H1 (cell line): ENCODE data around the gene R3HDM2. TPM values are rescaled to one million over a fixed set of nuclear protein-coding genes. Genes with fewer than 3 reads are reported as not detected.

Experiments
- CTCF ChIA-PET: fragments of 300-600 bp; sonication (Branson Sonifier 250); formaldehyde crosslinking; loops from one replicate; lab custom pipeline; 2021; ENCODE audit not compliant: partially characterized antibody; lab: Charles Lee
- POLR2A ChIA-PET: fragments of 300-600 bp; sonication (Branson Sonifier 250); formaldehyde crosslinking; loops from one replicate; lab custom pipeline; 2021; ENCODE audit warnings: inconsistent platforms; ENCODE audit not compliant: partially characterized antibody; lab: Charles Lee
- DNase-seq, 2 experiments: peaks; one replicate each; pipeline versions ENCODE4 v3.0.0 to v3.0.0-alpha.2; 2010 to 2022; ENCODE audit warnings: low spot score in 2 of 2, low read depth in 1 of 2, mixed read lengths in 1 of 2
- FAIRE-seq: peaks from 2 replicates; lab custom pipeline; 2011; peaks lifted over from hg19 to GRCh38; lab: Jason Lieb, UNC
- H2AFZ ChIP-seq: 2 replicates; pipeline ENCODE4 v1.8.1; 2012; ENCODE audit warnings: low read length, inconsistent platforms
- H2AK5ac ChIP-seq: 2 replicates; pipeline ENCODE4 v1.6.1; 2013; ENCODE audit warnings: low read depth, low read length
- H2BK120ac ChIP-seq: replicated peaks from 2 replicates; pipeline ENCODE3; 2013; ENCODE audit warnings: low read depth, low read length, inconsistent platforms
- H2BK12ac ChIP-seq: 2 replicates; pipeline ENCODE4 v1.6.1; 2013; ENCODE audit warnings: low read depth, low read length
- H2BK15ac ChIP-seq: 2 replicates; pipeline ENCODE4 v1.6.1; 2013; ENCODE audit warnings: low read length
- H2BK20ac ChIP-seq: 2 replicates; pipeline ENCODE4 v1.6.1; 2013; ENCODE audit warnings: low read length
- H2BK5ac ChIP-seq: 2 replicates; pipeline ENCODE4 v1.6.1; 2013; ENCODE audit warnings: low read depth, low read length
- H3K14ac ChIP-seq: 2 replicates; pipeline ENCODE4 v1.6.1; 2013; ENCODE audit warnings: inconsistent platforms; ENCODE audit not compliant: insufficient read length
- H3K18ac ChIP-seq: 2 replicates; pipeline ENCODE4 v1.6.1; 2013; ENCODE audit warnings: low read length; ENCODE audit errors: extremely low read depth
- H3K23ac ChIP-seq: 2 replicates; pipeline ENCODE4 v1.6.1; 2013; ENCODE audit warnings: inconsistent platforms; ENCODE audit not compliant: insufficient read length
- H3K23me2 ChIP-seq: 2 replicates; pipeline ENCODE4 v1.6.1; 2013; ENCODE audit warnings: low read depth, low read length
- H3K27ac ChIP-seq: 2 replicates; pipeline ENCODE4 v1.6.1; 2011; ENCODE audit warnings: low read depth, low read length, inconsistent platforms
- H3K27me3 ChIP-seq, 4 experiments: replicated peaks in 1 of 4; 1 replicate in 1 of 4; 2 replicates in 3 of 4; pipeline versions ENCODE4 v1.6.1 to v1.8.1; 2011 to 2013; ENCODE audit warnings: low read length in 3 of 4, mild to moderate bottlenecking in 3 of 4, inconsistent platforms in 2 of 4, mixed read lengths in 2 of 4, moderate library complexity in 1 of 4; ENCODE audit not compliant: control insufficient read depth in 3 of 4, insufficient read depth in 3 of 4; ENCODE audit errors: extremely low read depth in 1 of 4
- H3K36me3 ChIP-seq, 4 experiments: 2 replicates each; pipeline versions ENCODE4 v1.6.1 to v1.8.1; 2011 to 2013; ENCODE audit warnings: mild to moderate bottlenecking in 4 of 4, low read length in 3 of 4, moderate library complexity in 2 of 4, control low read depth in 1 of 4, inconsistent platforms in 1 of 4; ENCODE audit not compliant: insufficient read depth in 4 of 4, control insufficient read depth in 2 of 4
- H3K4ac ChIP-seq: replicated peaks from 2 replicates; pipeline ENCODE3; 2013; ENCODE audit warnings: low read length, low read depth, mixed read lengths, inconsistent platforms; ENCODE audit not compliant: insufficient read length
- H3K4me1 ChIP-seq, 4 experiments: replicated peaks in 1 of 4; 1 replicate in 1 of 4; 2 replicates in 3 of 4; pipeline versions ENCODE4 v1.6.1 to v1.8.1; 2011 to 2013; ENCODE audit warnings: low read length in 3 of 4, inconsistent platforms in 2 of 4, mixed read lengths in 1 of 4; ENCODE audit not compliant: insufficient read depth in 4 of 4, control insufficient read depth in 3 of 4
- H3K4me2 ChIP-seq, 2 experiments: 2 replicates each; pipeline versions ENCODE4 v1.6.1 to v1.8.1; 2011 to 2013; ENCODE audit warnings: low read depth in 2 of 2, low read length in 2 of 2, control low read depth in 1 of 2, inconsistent platforms in 1 of 2, mild to moderate bottlenecking in 1 of 2; ENCODE audit not compliant: insufficient read depth in 1 of 2
- H3K4me3 ChIP-seq, 4 experiments: fragments of 200-600, 300-600 bp in 1 of 4; sonication (generic), shearing (Covaris generic), sonication (Bioruptor Twin) in 1 of 4; 2 replicates each; pipeline versions ENCODE4 v1.5.1 to v1.8.1; 2011 to 2016; ENCODE audit warnings: low read length in 4 of 4, low read depth in 3 of 4, control low read depth in 2 of 4, inconsistent platforms in 2 of 4, mild to moderate bottlenecking in 2 of 4, mixed read lengths in 1 of 4, moderate library complexity in 1 of 4; ENCODE audit not compliant: insufficient read depth in 2 of 4; ENCODE audit errors: extremely low read depth in 1 of 4
- H3K56ac ChIP-seq: replicated peaks from 2 replicates; pipeline ENCODE3; 2013; ENCODE audit warnings: low read depth, mild to moderate bottlenecking, mixed read lengths, low read length, inconsistent platforms; ENCODE audit not compliant: insufficient read length
- H3K79me1 ChIP-seq: 2 replicates; pipeline ENCODE4 v1.6.1; 2013; ENCODE audit warnings: low read depth, low read length, control low read depth
- H3K79me2 ChIP-seq, 2 experiments: 2 replicates each; pipeline versions ENCODE4 v1.6.1 to v1.8.1; 2012 to 2013; ENCODE audit warnings: low read length in 2 of 2, mild to moderate bottlenecking in 2 of 2, inconsistent platforms in 1 of 2; ENCODE audit not compliant: insufficient read depth in 2 of 2, control insufficient read depth in 1 of 2
- H3K9ac ChIP-seq, 4 experiments: replicated peaks in 1 of 4; 1 replicate in 1 of 4; 2 replicates in 3 of 4; pipeline versions ENCODE4 v1.6.1 to v1.8.1; 2011 to 2013; ENCODE audit warnings: low read depth in 3 of 4, low read length in 3 of 4, control low read depth in 2 of 4, mild to moderate bottlenecking in 2 of 4, moderate library complexity in 2 of 4, inconsistent platforms in 1 of 4; ENCODE audit errors: extremely low read depth in 1 of 4
- H3K9me3 ChIP-seq, 2 experiments: 2 replicates each; pipeline versions ENCODE4 v1.6.1 to v1.8.1; 2012 to 2013; ENCODE audit warnings: mild to moderate bottlenecking in 2 of 2, moderate library complexity in 2 of 2, control low read depth in 1 of 2, inconsistent platforms in 1 of 2, low read depth in 1 of 2, low read length in 1 of 2, mixed read lengths in 1 of 2; ENCODE audit not compliant: insufficient read depth in 2 of 2
- H4K20me1 ChIP-seq, 2 experiments: replicated peaks in 1 of 2; 2 replicates each; pipeline versions ENCODE3 to v1.8.1; 2011 to 2013; ENCODE audit warnings: inconsistent platforms in 2 of 2, low read length in 2 of 2, mild to moderate bottlenecking in 1 of 2; ENCODE audit not compliant: insufficient read depth in 2 of 2, control insufficient read depth in 1 of 2
- H4K5ac ChIP-seq: 2 replicates; pipeline ENCODE4 v1.6.1; 2013; ENCODE audit warnings: low read length, low read depth, mixed read lengths, inconsistent platforms; ENCODE audit not compliant: insufficient read length
- H4K8ac ChIP-seq: 2 replicates; pipeline ENCODE4 v1.8.0; 2013; ENCODE audit warnings: mild to moderate bottlenecking, moderate library complexity, low read length, inconsistent platforms; ENCODE audit not compliant: insufficient read depth; ENCODE audit errors: extremely low read depth
- H4K91ac ChIP-seq: replicated peaks from 2 replicates; pipeline ENCODE3; 2013; ENCODE audit warnings: low read length, mixed read lengths, inconsistent platforms; ENCODE audit not compliant: insufficient read length
- ATF3 ChIP-seq: IDR thresholded peaks from 2 replicates; pipeline ENCODE4 v1.6.1; 2011; ENCODE audit warnings: low read depth, mild to moderate bottlenecking, low read length; ENCODE audit not compliant: insufficient read depth
- CEBPB ChIP-seq: IDR thresholded peaks from 2 replicates; pipeline ENCODE4 v1.6.1; 2012; ENCODE audit warnings: low read depth, low read length
- EGR1 ChIP-seq: IDR thresholded peaks from 2 replicates; pipeline ENCODE4 v1.6.1; 2011; ENCODE audit warnings: low read depth, low read length, borderline replicate concordance
- EZH2 ChIP-seq: fragments of 200-600 bp; sonication (generic); IDR thresholded peaks from 2 replicates; pipeline ENCODE4 v1.7.1; 2012; ENCODE audit warnings: low read depth, mild to moderate bottlenecking, moderate library complexity, low read length, inconsistent platforms; ENCODE audit not compliant: severe bottlenecking
- HDAC2 ChIP-seq, 2 experiments: fragments of 300-600 bp in 1 of 2; sonication (generic) in 1 of 2; IDR thresholded peaks; 2 replicates each; pipeline ENCODE4 v1.6.1; 2011 to 2012; ENCODE audit warnings: low read depth in 2 of 2, low read length in 2 of 2, mild to moderate bottlenecking in 2 of 2, moderate library complexity in 2 of 2, borderline replicate concordance in 1 of 2, inconsistent platforms in 1 of 2
- JUN ChIP-seq: IDR thresholded peaks from 2 replicates; pipeline ENCODE4 v1.6.1; 2011; ENCODE audit warnings: low read depth, mild to moderate bottlenecking, improper control_type of control experiment, low read length
- RBBP5 ChIP-seq: IDR thresholded peaks from 2 replicates; pipeline ENCODE4 v1.7.1; 2012; ENCODE audit warnings: low read depth, mild to moderate bottlenecking, inconsistent platforms, low read length, moderate library complexity, borderline replicate concordance
- SP4 ChIP-seq: IDR thresholded peaks from 2 replicates; pipeline ENCODE4 v1.6.1; 2012; ENCODE audit warnings: low read length, inconsistent platforms
- TAF1 ChIP-seq: IDR thresholded peaks from 2 replicates; pipeline ENCODE4 v1.6.1; 2011; ENCODE audit warnings: mild to moderate bottlenecking, low read depth, low read length
- WGBS, 2 experiments: shearing (Covaris generic) in 1 of 2; methylation state at CpG; one replicate each; pipeline versions ENCODE4 v1.1.6 to v1.1.7; 2013 to 2015; ENCODE audit warnings: low lambda C conversion rate in 2 of 2, mixed read lengths in 2 of 2, inconsistent platforms in 1 of 2, low coverage in 1 of 2, missing lambda C conversion rate in 1 of 2; ENCODE audit not compliant: insufficient replicate concordance in 2 of 2, insufficient coverage in 1 of 2, insufficient read length in 1 of 2; ENCODE audit errors: extremely low coverage in 1 of 2, missing lambda C conversion rate in 1 of 2; 5-methylcytosine and 5-hydroxymethylcytosine counted together
- polyA plus RNA-seq, 7 experiments: library from polyadenylated mRNA; depleted of rRNA in 3 of 7; stranded (reverse) in 5 of 7; unstranded in 2 of 7; fragments of >200 nt in 5 of 7; fragments of 200-250 nt in 2 of 7; gene quantifications; 1 replicate in 5 of 7; 2 replicates in 1 of 7; 4 replicates in 1 of 7; pipeline versions ENCODE4 v1.2.1 to v1.2.3, GENCODE V29; 2011 to 2013; ENCODE audit warnings: missing spikeins in 2 of 7, mixed read lengths in 2 of 7
- total RNA-seq: library from RNA; stranded (reverse); fragmentation: NEBNext Ultra II Directional; extraction: Animal tissue kit (Norgen Biotek cat#: 25700); gene quantifications from 2 replicates; pipeline ENCODE4 v1.2.1, GENCODE V29; 2021

Gene R3HDM2
- total and polyA plus RNA-seq, 2 of the 8 experiments (the other 6 are each of a cell fraction or from before 2014, with no cell fraction given): 25.6 to 27.0 TPM

- no peaks in the 10 kb centered on the region for H3K9me3 ChIP-seq
- FAIRE-seq: no peak
- H2BK15ac ChIP-seq: peak overlapping the region; percentile 72; the same call in 1 of the 2 replicates
- peaks cover 14 to 18% of the 10 kb centered on the region in 2 experiments for H4K20me1 ChIP-seq
- H3K14ac ChIP-seq: no peak overlapping the region
- peaks cover 6 to 68% (median 42%) of the 10 kb centered on the region in 4 experiments for H3K4me1 ChIP-seq
- H3K23ac ChIP-seq: no peak overlapping the region
- peak overlapping the region; percentile 87 for H2AK5ac ChIP-seq
- H4K91ac ChIP-seq: no peak overlapping the region
- no peaks in the 10 kb centered on the region for H3K36me3 ChIP-seq
- CTCF ChIA-PET: interaction anchor here (1.0 to 27.9 kb wide), 10 partner anchors 11 to 235 kb away, joined by 3 to 726 read pairs (median 9); partner anchors contain the start of genes GLI1, INHBE, NXPH4 and SHMT2
- H3K79me1 ChIP-seq: no peaks in the 10 kb centered on the region
- H2BK5ac ChIP-seq: peak overlapping the region; percentile 12; the same call in 1 of the 2 replicates
- H3K79me2 ChIP-seq: no peaks in the 10 kb centered on the region
- H3K9ac ChIP-seq: peak overlapping the region in 3 of 4 experiments; percentile 41 to 44 (median 42); a peak in 5 of 7 replicates
- peaks cover 26% of the 10 kb centered on the region for H3K23me2 ChIP-seq
- WGBS, 2 experiments: 1% methylated on average over 52 of the region's 72 CpGs; no CpG with 5 or more reads in 1 of the 2 experiments
- H3K27me3 ChIP-seq: peaks cover 59 to 85% (median 79%) of the 10 kb centered on the region in 4 experiments
- H3K4ac ChIP-seq: no peak overlapping the region
- POLR2A ChIA-PET: interaction anchor here (0.6 to 23.7 kb wide), 15 partner anchors 11 to 768 kb away, joined by 3 to 852 read pairs (median 4); partner anchors contain the start of genes INHBE, LRP1, NXPH4 and SHMT2
- H3K4me2 ChIP-seq: peak overlapping the region; percentile 89 to 91
- no peak overlapping the region for H3K56ac ChIP-seq
- H3K27ac ChIP-seq: no peak overlapping the region
- peak in 1 of 2 experiments; percentile 67 for DNase-seq
- no peak overlapping the region for H2AFZ ChIP-seq
- peak overlapping the region; percentile 96 for H4K8ac ChIP-seq
- H2BK20ac ChIP-seq: no peak overlapping the region
- H2BK12ac ChIP-seq: peak overlapping the region; percentile 99
- H3K4me3 ChIP-seq: peak overlapping the region; percentile 42 to 67 (median 46)
- H2BK120ac ChIP-seq: no peak overlapping the region
- peak overlapping the region; percentile 96 for H3K18ac ChIP-seq
- no peak overlapping the region for H4K5ac ChIP-seq
- TF ChIP-seq TAF1 (peak; percentile 54), CEBPB (peak; percentile 70), EGR1 (peak; percentile 73; the same call in 1 of the 2 replicates), ATF3 (0 out of 2 replicates have a peak, but pooled peaks have one; percentile 34), HDAC2 (IDR thresholded peaks at IDR 0.05; ENCODE audit: borderline replicate concordance in 1 of 2, low read depth in 2 of 2, low read length in 2 of 2) (no peak), JUN (no peak), RBBP5 (no peak; the same call in 1 of the 2 replicates), SP4 (no peak), EZH2 (no peak)
Observed at GRCh38 chr12:57240066-57240921, 190.5 kb downstream of the R3HDM2 start.
